Measurements from ENCODE around the gene GPRC5C.
"Not testable (repeated sequence)": the region's sequence is repeated elsewhere in the genome, so short reads cannot be mapped to it uniquely, and the experiment has no call there.

GPRC5C gene

DNA sequence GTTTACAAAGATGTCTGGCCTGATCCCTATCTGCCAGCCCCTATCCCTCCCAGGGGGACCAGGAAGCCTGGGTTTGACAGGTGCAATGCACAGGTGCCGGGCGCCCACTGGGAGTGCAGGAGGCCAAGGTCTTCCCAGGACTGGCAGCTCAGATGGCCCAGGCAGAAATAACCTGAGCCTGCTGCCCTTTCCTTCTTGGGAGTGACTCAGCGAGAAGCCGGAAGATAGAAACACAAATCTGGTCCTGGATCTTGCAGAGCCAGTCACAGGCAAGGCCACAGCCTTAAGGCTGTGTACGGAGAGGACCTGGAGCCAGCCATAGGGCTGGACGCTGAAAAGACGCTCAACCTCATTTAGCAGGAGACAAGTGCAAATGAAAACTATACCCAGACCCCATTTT is 36.9 kb upstream of the GPRC5C start:
- no peak for DNase-seq (ENCODE audit: low read depth in 2 of 2)
- TF ChIP-seq, protein P1, sequence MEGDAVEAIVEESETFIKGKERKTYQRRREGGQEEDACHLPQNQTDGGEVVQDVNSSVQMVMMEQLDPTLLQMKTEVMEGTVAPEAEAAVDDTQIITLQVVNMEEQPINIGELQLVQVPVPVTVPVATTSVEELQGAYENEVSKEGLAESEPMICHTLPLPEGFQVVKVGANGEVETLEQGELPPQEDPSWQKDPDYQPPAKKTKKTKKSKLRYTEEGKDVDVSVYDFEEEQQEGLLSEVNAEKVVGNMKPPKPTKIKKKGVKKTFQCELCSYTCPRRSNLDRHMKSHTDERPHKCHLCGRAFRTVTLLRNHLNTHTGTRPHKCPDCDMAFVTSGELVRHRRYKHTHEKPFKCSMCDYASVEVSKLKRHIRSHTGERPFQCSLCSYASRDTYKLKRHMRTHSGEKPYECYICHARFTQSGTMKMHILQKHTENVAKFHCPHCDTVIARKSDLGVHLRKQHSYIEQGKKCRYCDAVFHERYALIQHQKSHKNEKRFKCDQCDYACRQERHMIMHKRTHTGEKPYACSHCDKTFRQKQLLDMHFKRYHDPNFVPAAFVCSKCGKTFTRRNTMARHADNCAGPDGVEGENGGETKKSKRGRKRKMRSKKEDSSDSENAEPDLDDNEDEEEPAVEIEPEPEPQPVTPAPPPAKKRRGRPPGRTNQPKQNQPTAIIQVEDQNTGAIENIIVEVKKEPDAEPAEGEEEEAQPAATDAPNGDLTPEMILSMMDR (IDR thresholded peaks at IDR 0.05; ENCODE audit: low read depth, low read length) = no peak
- H3K4me3 ChIP-seq (replicated peaks in 1 of 2; ENCODE audit: low read depth in 2 of 2, low read length in 2 of 2) = no peak overlapping the region

DNA sequence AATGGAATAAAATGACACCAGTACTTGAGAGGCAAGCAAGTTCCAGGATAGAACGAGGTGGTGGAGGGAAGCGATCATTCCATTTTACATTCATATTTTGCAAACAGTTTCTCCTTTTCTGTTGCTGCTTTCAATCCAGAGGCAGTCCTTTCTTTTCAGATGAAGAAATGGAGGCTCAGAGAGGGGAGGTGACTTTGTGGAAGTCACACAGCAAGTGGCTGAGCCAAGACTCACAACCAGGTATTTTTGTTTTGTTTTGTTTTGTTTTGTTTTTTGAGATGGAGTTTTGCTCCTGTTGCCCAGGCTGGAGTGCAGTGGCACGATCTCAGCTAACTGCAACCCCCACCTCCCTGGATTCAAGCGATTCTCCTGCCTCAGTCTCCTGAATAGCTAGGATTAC is 35.3 kb upstream of the GPRC5C start:
- TF ChIP-seq, protein P1 (IDR thresholded peaks at IDR 0.05; ENCODE audit: low read depth, low read length) = no peak
- no peak overlapping the region for H3K4me3 ChIP-seq (replicated peaks in 1 of 2; ENCODE audit: low read depth in 2 of 2, low read length in 2 of 2)
- no peak for DNase-seq (ENCODE audit: low read depth in 2 of 2)

DNA sequence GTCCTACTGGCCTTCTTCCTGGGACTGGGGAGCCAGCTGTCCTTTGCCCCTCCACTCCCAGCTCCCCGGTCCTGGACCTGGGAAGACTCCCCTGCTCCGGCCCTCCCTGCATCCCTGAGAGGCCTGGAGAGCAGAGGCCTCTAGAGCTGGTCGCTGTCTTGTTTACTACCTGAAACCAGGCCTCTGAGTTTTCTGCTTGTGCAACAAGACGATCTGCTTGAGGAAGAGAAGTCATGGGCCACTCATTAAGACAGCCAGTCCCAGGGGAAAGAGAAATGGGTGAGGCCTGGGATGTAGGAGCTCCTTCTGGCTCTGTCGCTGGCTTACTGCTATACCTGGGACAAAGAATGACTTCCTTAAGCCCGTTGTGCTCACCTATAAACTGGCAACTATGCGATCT is 29.8 kb upstream of the GPRC5C start:
- no peak for DNase-seq (ENCODE audit: low read depth in 2 of 2)
- TF ChIP-seq, protein P1 (IDR thresholded peaks at IDR 0.05; ENCODE audit: low read depth, low read length) = no peak

DNA sequence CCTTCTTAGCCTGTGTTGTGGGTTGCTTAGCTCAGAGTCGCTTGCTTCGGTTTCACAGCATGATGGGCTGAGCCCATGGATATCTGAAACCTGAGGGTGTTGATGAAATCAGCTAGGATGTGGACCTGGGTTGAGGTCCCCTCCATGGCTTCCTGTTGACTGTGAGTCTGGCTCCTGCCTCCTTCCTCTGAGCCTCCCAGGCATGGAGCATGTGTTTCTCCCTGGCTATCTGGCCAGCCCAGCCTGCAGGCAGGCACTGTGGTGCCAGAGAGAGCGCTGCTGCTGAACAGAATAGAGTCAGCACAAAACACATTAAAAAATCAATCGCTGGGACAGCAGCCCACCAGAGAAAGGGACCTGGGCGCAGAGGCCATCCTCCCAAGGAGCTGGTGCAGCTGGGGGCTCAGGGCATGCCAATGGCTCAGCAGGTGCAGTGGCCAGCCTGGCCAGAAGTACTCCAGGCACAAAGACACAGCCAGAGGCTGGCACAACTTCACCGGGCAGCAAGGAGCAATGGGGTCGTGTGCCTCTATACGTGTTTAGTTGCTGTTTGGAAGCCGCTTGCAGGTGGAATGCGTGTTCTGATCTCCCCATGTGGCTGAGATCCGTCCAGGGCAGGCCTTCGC is 28.3 kb upstream of the GPRC5C start:
- DNase-seq (ENCODE audit: low read depth in 2 of 2) = no peak
- H3K4me3 ChIP-seq (replicated peaks in 1 of 2; ENCODE audit: low read depth in 2 of 2, low read length in 2 of 2) = no peak overlapping the region
- TF ChIP-seq, protein P1 (IDR thresholded peaks at IDR 0.05; ENCODE audit: low read depth, low read length) = no peak

More for the DNA sequence above, 29.8 kb upstream of the GPRC5C start:
- H3K4me3 ChIP-seq (replicated peaks in 1 of 2; ENCODE audit: low read depth in 2 of 2, low read length in 2 of 2) = no peak overlapping the region

DNA sequence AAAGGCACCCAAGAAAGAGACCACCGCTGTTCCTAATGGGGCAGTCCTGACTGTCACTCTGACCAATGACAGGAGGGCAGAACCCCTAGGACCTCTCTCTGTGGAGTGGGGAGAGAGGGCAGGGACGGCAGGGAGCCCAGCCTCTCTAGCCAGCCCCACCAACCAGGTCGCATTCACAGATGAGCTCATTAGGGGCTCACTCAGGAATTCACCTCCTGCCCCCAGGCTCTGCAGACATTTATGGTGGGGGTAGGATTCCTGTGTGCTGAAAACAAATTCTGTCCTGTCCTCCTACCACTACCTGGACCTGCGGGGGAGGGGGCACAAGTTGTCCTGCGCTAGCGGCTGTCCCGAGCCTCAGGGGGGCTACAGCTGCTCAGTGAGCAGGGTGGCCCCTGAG is 27.7 kb upstream of the GPRC5C start:
- H3K4me3 ChIP-seq (replicated peaks in 1 of 2; ENCODE audit: low read depth in 2 of 2, low read length in 2 of 2) = no peak overlapping the region
- TF ChIP-seq, protein P1 (IDR thresholded peaks at IDR 0.05; ENCODE audit: low read depth, low read length) = no peak
- no peak for DNase-seq (ENCODE audit: low read depth in 2 of 2)

DNA sequence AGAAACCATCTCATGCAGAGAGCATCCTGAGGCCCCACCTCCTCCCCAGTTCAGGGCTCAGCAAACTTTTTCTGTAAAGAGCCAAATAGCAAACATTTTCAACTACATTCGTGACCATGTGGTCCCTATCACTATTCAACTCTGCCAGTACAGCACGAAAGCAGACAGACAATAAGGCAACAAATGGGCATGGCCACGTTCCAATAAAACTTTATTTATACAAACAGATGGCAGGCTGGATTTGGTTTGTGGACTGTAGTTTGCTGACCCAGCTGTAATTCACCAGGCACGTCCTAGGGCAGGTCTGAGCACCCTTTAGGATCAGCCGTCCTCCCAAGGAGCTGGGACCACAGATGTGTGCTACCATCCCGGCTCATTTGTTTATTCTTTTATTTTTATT is 27.1 kb upstream of the GPRC5C start:
- no peak for DNase-seq (ENCODE audit: low read depth in 2 of 2)
- H3K4me3 ChIP-seq (replicated peaks in 1 of 2; ENCODE audit: low read depth in 2 of 2, low read length in 2 of 2) = no peak overlapping the region
- TF ChIP-seq, protein P1 (IDR thresholded peaks at IDR 0.05; ENCODE audit: low read depth, low read length) = no peak

DNA sequence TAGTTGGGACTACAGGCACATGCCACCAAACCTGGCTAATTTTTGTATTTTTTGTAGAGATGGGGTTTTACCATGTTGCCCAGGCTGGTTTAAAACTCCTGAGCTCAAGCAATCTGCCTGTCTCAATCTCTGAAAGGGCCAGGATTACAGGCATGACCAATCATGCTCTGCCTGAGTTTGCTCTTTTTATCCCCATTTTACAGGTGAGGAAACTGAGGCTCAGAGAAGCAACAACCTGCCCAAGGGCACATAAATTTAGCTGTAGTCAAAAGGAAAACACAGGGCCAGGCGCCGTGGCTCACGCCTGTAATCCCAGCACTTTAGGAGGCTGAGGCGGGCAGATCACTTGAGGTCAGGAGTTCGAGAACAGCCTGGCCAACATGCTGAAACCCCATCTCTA is 26.6 kb upstream of the GPRC5C start:
- not testable (repeated sequence) for H3K4me3 ChIP-seq (replicated peaks in 1 of 2; ENCODE audit: low read depth in 2 of 2, low read length in 2 of 2); DNase-seq (ENCODE audit: low read depth in 2 of 2)

All from cardiac fibroblast (primary cell).